ENCODE measurements around the gene ACTN2.

ACTN2 gene

GRCh38 chr1:236753964-236754363 lies 67.7 kb downstream of the ACTN2 start:
- no peak overlapping the region for H3K27ac Mint-ChIP-seq
- peaks cover 25 to 37% of the 10 kb centered on the region in 2 donors for H3K27me3 Mint-ChIP-seq
- H3K4me3 Mint-ChIP-seq: no peak overlapping the region
- H3K4me1 Mint-ChIP-seq (ENCODE audit: low read depth in 2 of 2): no peaks in the 10 kb centered on the region
- H3K9me3 Mint-ChIP-seq: no peaks in the 10 kb centered on the region
- DNase-seq (no peak), ATAC-seq (replicated peaks) (no peak)
- H3K36me3 Mint-ChIP-seq (ENCODE audit: insufficient read depth): no peaks in the 10 kb centered on the region

- Mint-ChIP-seq H3K4me1 (ENCODE audit: low read depth in 2 of 2) (peaks cover 0 to 2% of the 10 kb centered on the region in 2 donors), H3K9me3 (no peaks in the 10 kb centered on the region), H3K27me3 (peaks cover 25 to 37% of the 10 kb centered on the region in 2 donors), H3K4me3 (no peak overlapping the region), H3K27ac (no peak overlapping the region), H3K36me3 (ENCODE audit: insufficient read depth) (no peaks in the 10 kb centered on the region)
- ATAC-seq (replicated peaks): no peak
- DNase-seq: no peak
Observed at GRCh38 chr1:236754525-236755210, 68.4 kb downstream of the ACTN2 start.

- H3K4me3 Mint-ChIP-seq: no peak overlapping the region
- no peaks in the 10 kb centered on the region for H3K36me3 Mint-ChIP-seq (ENCODE audit: insufficient read depth)
- no peaks in the 10 kb centered on the region for H3K9me3 Mint-ChIP-seq
- no peak overlapping the region for H3K27ac Mint-ChIP-seq
- peaks cover 8 to 24% of the 10 kb centered on the region in 2 donors for H3K27me3 Mint-ChIP-seq
- ATAC-seq (replicated peaks) (no peak), DNase-seq (no peak)
- peaks cover 0 to 2% of the 10 kb centered on the region in 2 donors for H3K4me1 Mint-ChIP-seq (ENCODE audit: low read depth in 2 of 2)
Observed at GRCh38 chr1:236757640-236758039, 71.3 kb downstream of the ACTN2 start.

GRCh38 chr1:236759252-236759859 lies 73.1 kb downstream of the ACTN2 start:
- Mint-ChIP-seq H3K9me3 (no peaks in the 10 kb centered on the region), H3K36me3 (ENCODE audit: insufficient read depth) (no peaks in the 10 kb centered on the region), H3K27ac (no peak overlapping the region), H3K27me3 (peaks cover 8 to 28% of the 10 kb centered on the region in 2 donors), H3K4me1 (ENCODE audit: low read depth in 2 of 2) (peaks cover 0 to 2% of the 10 kb centered on the region in 2 donors), H3K4me3 (no peak overlapping the region)
- peak in 1 of 3 experiments; percentile 4 for DNase-seq
- ATAC-seq (replicated peaks): no peak

GRCh38 chr1:236760480-236760879 lies 74.2 kb downstream of the ACTN2 start:
- no peak for DNase-seq
- Mint-ChIP-seq H3K4me3 (no peak overlapping the region), H3K27ac (no peak overlapping the region), H3K9me3 (no peaks in the 10 kb centered on the region), H3K27me3 (peaks cover 9 to 26% of the 10 kb centered on the region in 2 donors), H3K4me1 (ENCODE audit: low read depth in 2 of 2) (peaks cover 0 to 2% of the 10 kb centered on the region in 2 donors), H3K36me3 (ENCODE audit: insufficient read depth) (no peaks in the 10 kb centered on the region)
- no peak for ATAC-seq (replicated peaks)

GRCh38 chr1:236760986-236761385 lies 74.7 kb downstream of the ACTN2 start:
- Mint-ChIP-seq H3K27ac (no peak overlapping the region), H3K36me3 (ENCODE audit: insufficient read depth) (no peaks in the 10 kb centered on the region), H3K4me1 (ENCODE audit: low read depth in 2 of 2) (peaks cover 0 to 2% of the 10 kb centered on the region in 2 donors), H3K9me3 (no peaks in the 10 kb centered on the region), H3K27me3 (peaks cover 13 to 31% of the 10 kb centered on the region in 2 donors), H3K4me3 (no peak overlapping the region)
- ATAC-seq (replicated peaks) (no peak), DNase-seq (no peak)

GRCh38 chr1:236761397-236762132 lies 75.3 kb downstream of the ACTN2 start:
- no peak overlapping the region for H3K27ac Mint-ChIP-seq
- H3K9me3 Mint-ChIP-seq: no peaks in the 10 kb centered on the region
- H3K27me3 Mint-ChIP-seq: peaks cover 15 to 37% of the 10 kb centered on the region in 2 donors
- no peak overlapping the region for H3K4me3 Mint-ChIP-seq
- ATAC-seq (replicated peaks): no peak
- H3K36me3 Mint-ChIP-seq (ENCODE audit: insufficient read depth): no peaks in the 10 kb centered on the region
- peaks cover 0 to 2% of the 10 kb centered on the region in 2 donors for H3K4me1 Mint-ChIP-seq (ENCODE audit: low read depth in 2 of 2)
- no peak for DNase-seq

GRCh38 chr1:236762410-236762809 lies 76.1 kb downstream of the ACTN2 start:
- ATAC-seq (replicated peaks) (no peak), DNase-seq (no peak)
- H3K9me3 Mint-ChIP-seq: no peaks in the 10 kb centered on the region
- H3K4me3 Mint-ChIP-seq: no peak overlapping the region
- H3K27me3 Mint-ChIP-seq: peaks cover 15 to 43% of the 10 kb centered on the region in 2 donors
- peaks cover 0 to 2% of the 10 kb centered on the region in 2 donors for H3K4me1 Mint-ChIP-seq (ENCODE audit: low read depth in 2 of 2)
- no peak overlapping the region for H3K27ac Mint-ChIP-seq
- H3K36me3 Mint-ChIP-seq (ENCODE audit: insufficient read depth): no peaks in the 10 kb centered on the region

GRCh38 chr1:236765831-236766230 lies 79.5 kb downstream of the ACTN2 start:
- ATAC-seq (replicated peaks): no peak
- no peak overlapping the region for H3K4me3 Mint-ChIP-seq
- H3K4me1 Mint-ChIP-seq (ENCODE audit: low read depth in 2 of 2): no peaks in the 10 kb centered on the region
- no peak for DNase-seq
- H3K36me3 Mint-ChIP-seq (ENCODE audit: insufficient read depth): no peaks in the 10 kb centered on the region
- peaks cover 34 to 66% of the 10 kb centered on the region in 2 donors for H3K27me3 Mint-ChIP-seq
- H3K27ac Mint-ChIP-seq: no peak overlapping the region
- no peaks in the 10 kb centered on the region for H3K9me3 Mint-ChIP-seq

GRCh38 chr1:236766506-236766905 lies 80.2 kb downstream of the ACTN2 start:
- Mint-ChIP-seq H3K4me1 (ENCODE audit: low read depth in 2 of 2) (no peaks in the 10 kb centered on the region), H3K4me3 (no peak overlapping the region), H3K27ac (no peak overlapping the region), H3K36me3 (ENCODE audit: insufficient read depth) (no peaks in the 10 kb centered on the region), H3K27me3 (peaks cover 39 to 72% of the 10 kb centered on the region in 2 donors), H3K9me3 (no peaks in the 10 kb centered on the region)
- no peak for ATAC-seq (replicated peaks)
- no peak for DNase-seq

- Mint-ChIP-seq H3K4me3 (no peak overlapping the region), H3K27ac (no peak overlapping the region), H3K27me3 (peaks cover 42 to 76% of the 10 kb centered on the region in 2 donors), H3K4me1 (ENCODE audit: low read depth in 2 of 2) (no peaks in the 10 kb centered on the region), H3K9me3 (no peaks in the 10 kb centered on the region), H3K36me3 (ENCODE audit: insufficient read depth) (no peaks in the 10 kb centered on the region)
- DNase-seq (no peak), ATAC-seq (replicated peaks) (no peak)
Observed at GRCh38 chr1:236767276-236767675, 81.0 kb downstream of the ACTN2 start.

- DNase-seq (no peak), ATAC-seq (replicated peaks) (no peak)
- H3K9me3 Mint-ChIP-seq: no peaks in the 10 kb centered on the region
- H3K27ac Mint-ChIP-seq: no peak overlapping the region
- no peak overlapping the region for H3K4me3 Mint-ChIP-seq
- H3K4me1 Mint-ChIP-seq (ENCODE audit: low read depth in 2 of 2): no peaks in the 10 kb centered on the region
- H3K36me3 Mint-ChIP-seq (ENCODE audit: insufficient read depth): no peaks in the 10 kb centered on the region
- H3K27me3 Mint-ChIP-seq: peaks cover 50 to 71% of the 10 kb centered on the region in 2 donors
Observed at GRCh38 chr1:236768601-236769000, 82.3 kb downstream of the ACTN2 start.

- ATAC-seq (replicated peaks): no peak
- peaks cover 1 to 5% of the 10 kb centered on the region in 2 donors for H3K9me3 Mint-ChIP-seq
- no peaks in the 10 kb centered on the region for H3K4me1 Mint-ChIP-seq (ENCODE audit: low read depth in 2 of 2)
- H3K27ac Mint-ChIP-seq: no peak overlapping the region
- H3K27me3 Mint-ChIP-seq: peaks cover 65 to 78% of the 10 kb centered on the region in 2 donors
- H3K4me3 Mint-ChIP-seq: no peak overlapping the region
- DNase-seq: no peak
- no peaks in the 10 kb centered on the region for H3K36me3 Mint-ChIP-seq (ENCODE audit: insufficient read depth)
Observed at GRCh38 chr1:236773919-236774318, 87.6 kb downstream of the ACTN2 start.
